GM23338 (cell line): Measurements from ENCODE around the gene TAF3. TPM values are rescaled to one million over a fixed set of nuclear protein-coding genes. Genes with fewer than 3 reads are reported as not detected.
A peak's percentile ranks its signal among the peaks of the same experiment; 100 is the strongest.

ENCODE experiments used
- ATAC-seq: fragments of 200-7000 bp; cut with Tn5 transposase; 3 replicates; pipeline ENCODE4 v1.9.1; 2020
- DNase-seq: peaks from one replicate; pipeline ENCODE4 v3.0.0-alpha.2; 2015; ENCODE audit warnings: low spot score
- H2AFZ ChIP-seq: fragments of 200-600 bp; sonication (generic); 2 replicates; pipeline ENCODE4 v1.8.0; 2016; ENCODE audit warnings: antibody characterized with exemption, mild to moderate bottlenecking, moderate library complexity
- H3F3A ChIP-seq: fragments of 200-600 bp; sonication (generic); replicated peaks from 2 replicates; pipeline ENCODE4 v1.8.0; 2017; ENCODE audit warnings: antibody characterized with exemption, mixed run types, low read depth
- H3K27ac ChIP-seq: fragments of 200-600 bp; sonication (generic); 2 replicates; pipeline ENCODE4 v1.6.1; 2016; ENCODE audit warnings: low read depth
- H3K27me3 ChIP-seq: fragments of 200-600 bp; sonication (generic); 2 replicates; pipeline ENCODE4 v1.8.0; 2016; ENCODE audit warnings: mild to moderate bottlenecking, mixed run types, moderate library complexity; ENCODE audit not compliant: insufficient read depth
- H3K36me3 ChIP-seq: fragments of 200-600 bp; sonication (generic); 2 replicates; pipeline ENCODE4 v1.8.0; 2016; ENCODE audit warnings: mild to moderate bottlenecking; ENCODE audit not compliant: insufficient read depth
- H3K4me1 ChIP-seq: fragments of 200-600 bp; sonication (generic); 2 replicates; pipeline ENCODE4 v1.8.0; 2016; ENCODE audit warnings: mild to moderate bottlenecking, moderate library complexity; ENCODE audit not compliant: insufficient read depth
- H3K4me2 ChIP-seq: fragments of 200-600 bp; sonication (generic); 2 replicates; pipeline ENCODE4 v1.7.1; 2017; ENCODE audit warnings: mixed run types
- H3K4me3 ChIP-seq: fragments of 200-600 bp; sonication (generic); 2 replicates; pipeline ENCODE4 v1.6.1; 2016; ENCODE audit warnings: mixed run types
- H3K79me2 ChIP-seq: fragments of 200-600 bp; sonication (generic); replicated peaks from 2 replicates; pipeline ENCODE4 v1.8.0; 2017; ENCODE audit warnings: mild to moderate bottlenecking; ENCODE audit not compliant: insufficient read depth
- H3K9me2 ChIP-seq: fragments of 200-600 bp; sonication (generic); 2 replicates; pipeline ENCODE4 v1.8.0; 2017; ENCODE audit not compliant: insufficient read depth
- H4K20me1 ChIP-seq: fragments of 200-600 bp; sonication (generic); replicated peaks from 2 replicates; pipeline ENCODE4 v1.8.0; 2017; ENCODE audit warnings: mild to moderate bottlenecking; ENCODE audit not compliant: insufficient read depth
- H3K27ac Mint-ChIP-seq: 2 replicates; pipeline ENCODE4 v1.8.0; 2020; ENCODE audit warnings: inconsistent platforms, mild to moderate bottlenecking, moderate library complexity, mixed read lengths
- H3K27me3 Mint-ChIP-seq: 3 replicates; pipeline ENCODE4 v1.8.0; 2022; ENCODE audit warnings: low read depth, mild to moderate bottlenecking, moderate library complexity, mixed read lengths, inconsistent platforms; ENCODE audit not compliant: insufficient read depth, poor library complexity
- H3K36me3 Mint-ChIP-seq: 3 replicates; pipeline ENCODE4 v1.8.0; 2021; ENCODE audit warnings: low read depth, mild to moderate bottlenecking, inconsistent platforms, moderate library complexity, mixed read lengths
- H3K4me1 Mint-ChIP-seq: 3 replicates; pipeline ENCODE4 v1.8.0; 2020; ENCODE audit warnings: mild to moderate bottlenecking, inconsistent platforms, mixed read lengths
- H3K4me3 Mint-ChIP-seq: 3 replicates; pipeline ENCODE4 v1.8.0; 2021; ENCODE audit warnings: moderate library complexity, mild to moderate bottlenecking, inconsistent platforms, mixed read lengths
- H3K9me3 Mint-ChIP-seq: 3 replicates; pipeline ENCODE4 v1.8.0; 2020; ENCODE audit warnings: moderate library complexity, mild to moderate bottlenecking, inconsistent platforms, mixed read lengths
- CREB1 ChIP-seq: fragments of 250-450 bp; sonication (Bioruptor Pico); IDR thresholded peaks from 2 replicates; pipeline ENCODE4 v1.5.0; 2020; ENCODE audit warnings: low read depth, mild to moderate bottlenecking, moderate library complexity
- NANOG ChIP-seq: IDR thresholded peaks from 2 replicates; pipeline ENCODE4 v1.6.1; 2016; ENCODE audit warnings: antibody characterized with exemption, borderline replicate concordance
- POLR2AphosphoS5 ChIP-seq: IDR thresholded peaks from 2 replicates; pipeline ENCODE4 v1.6.1; 2016; ENCODE audit warnings: antibody characterized with exemption, low read depth
- ZNF114 ChIP-seq: fragments of 250-450 bp; sonication (Bioruptor Pico); IDR thresholded peaks from 2 replicates; pipeline ENCODE4 v1.5.0; 2020; ENCODE audit warnings: mild to moderate bottlenecking, moderate library complexity
- ZNF331 ChIP-seq: fragments of 250-450 bp; sonication (Bioruptor Pico); IDR thresholded peaks from 2 replicates; pipeline ENCODE4 v1.5.0; 2020; ENCODE audit warnings: low read depth, mild to moderate bottlenecking, moderate library complexity
- polyA plus RNA-seq: library from polyadenylated mRNA; unstranded; fragments of >200 nt; fragmentation: Nextera tagmentation; extraction: Ambion mirVana; gene quantifications from 2 replicates; pipeline ENCODE4 v1.2.1, GENCODE V29; 2016
- total RNA-seq: library from RNA; depleted of rRNA; stranded (reverse); fragments of >200 nt; shearing (Covaris generic); gene quantifications from 2 replicates; pipeline ENCODE4 v1.2.3, GENCODE V29; 2014
- TF ChIP-seq, protein P1 (sequence below), 2 experiments: fragments of 200-600 bp in 1 of 2; sonication (generic) in 1 of 2; conservative IDR thresholded peaks; 2 replicates each; pipeline versions ENCODE4 v1.5.1 to v1.6.1; 2016 to 2017; ENCODE audit warnings: antibody characterized with exemption in 2 of 2, low read depth in 2 of 2, mild to moderate bottlenecking in 2 of 2, moderate library complexity in 1 of 2
- TF ChIP-seq, protein P2 (sequence below): IDR thresholded peaks from 2 replicates; pipeline ENCODE4 v1.6.1; 2016; ENCODE audit warnings: antibody characterized with exemption
- TF ChIP-seq, protein P3 (sequence below): IDR thresholded peaks from one replicate; pipeline ENCODE4 v1.6.1; 2018; ENCODE audit warnings: antibody characterized with exemption; ENCODE audit not compliant: unreplicated experiment

TAF3 gene
- total and polyA plus RNA-seq, 2 experiments from 2014 or later: 6.4 to 15.2 TPM

DNA sequence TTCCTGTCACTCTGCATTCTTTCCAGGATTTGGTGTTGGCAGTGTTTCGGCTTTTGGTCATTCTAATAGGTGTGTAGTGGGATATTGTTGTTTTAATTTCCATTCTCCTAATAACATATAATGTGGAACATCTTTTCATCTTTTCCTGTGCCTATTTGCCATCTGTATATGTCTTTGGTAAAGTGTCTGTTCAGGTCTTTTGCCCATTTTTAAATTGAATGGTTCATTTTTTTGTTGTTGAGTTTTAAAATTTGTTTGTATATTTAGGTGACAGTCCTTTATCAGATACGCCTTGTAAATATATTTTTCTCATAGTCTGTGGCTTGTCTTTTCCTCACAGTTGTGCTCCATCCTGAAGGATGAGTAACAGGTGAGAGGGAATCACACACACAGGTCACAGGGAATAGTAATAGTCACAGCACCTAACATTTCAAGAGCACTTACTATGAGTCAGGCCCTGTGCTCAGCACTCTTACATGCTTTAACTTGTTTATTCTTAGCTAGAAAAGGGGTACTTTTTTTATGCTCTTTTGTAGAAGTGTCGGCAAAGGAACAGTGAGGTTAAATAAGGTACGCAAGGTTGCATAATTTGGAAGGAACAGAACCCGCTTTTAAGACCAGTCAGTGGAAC lies 119.1 kb downstream of the TAF3 start:
- Mint-ChIP-seq H3K4me3 (no peak overlapping the region), H3K27ac (no peak overlapping the region), H3K9me3 (no peaks in the 10 kb centered on the region; the same call in 2 of the 3 replicates), H3K36me3 (no peaks in the 10 kb centered on the region), H3K27me3 (peaks cover 3% of the 10 kb centered on the region), H3K4me1 (peaks cover 7% of the 10 kb centered on the region)
- H3K9me2 ChIP-seq: no peaks in the 10 kb centered on the region
- H3K4me1 ChIP-seq: no peaks in the 10 kb centered on the region; the same call in 1 of the 2 replicates
- H3F3A ChIP-seq: no peaks in the 10 kb centered on the region
- DNase-seq: no peak
- 0 out of 2 replicates have a peak, but pooled peaks cover 4% of the 10 kb centered on the region for H4K20me1 ChIP-seq
- ATAC-seq: no peak
- TF ChIP-seq ZNF331 (CRISPR knock-in tag): no peak
- TF ChIP-seq, protein P1, sequence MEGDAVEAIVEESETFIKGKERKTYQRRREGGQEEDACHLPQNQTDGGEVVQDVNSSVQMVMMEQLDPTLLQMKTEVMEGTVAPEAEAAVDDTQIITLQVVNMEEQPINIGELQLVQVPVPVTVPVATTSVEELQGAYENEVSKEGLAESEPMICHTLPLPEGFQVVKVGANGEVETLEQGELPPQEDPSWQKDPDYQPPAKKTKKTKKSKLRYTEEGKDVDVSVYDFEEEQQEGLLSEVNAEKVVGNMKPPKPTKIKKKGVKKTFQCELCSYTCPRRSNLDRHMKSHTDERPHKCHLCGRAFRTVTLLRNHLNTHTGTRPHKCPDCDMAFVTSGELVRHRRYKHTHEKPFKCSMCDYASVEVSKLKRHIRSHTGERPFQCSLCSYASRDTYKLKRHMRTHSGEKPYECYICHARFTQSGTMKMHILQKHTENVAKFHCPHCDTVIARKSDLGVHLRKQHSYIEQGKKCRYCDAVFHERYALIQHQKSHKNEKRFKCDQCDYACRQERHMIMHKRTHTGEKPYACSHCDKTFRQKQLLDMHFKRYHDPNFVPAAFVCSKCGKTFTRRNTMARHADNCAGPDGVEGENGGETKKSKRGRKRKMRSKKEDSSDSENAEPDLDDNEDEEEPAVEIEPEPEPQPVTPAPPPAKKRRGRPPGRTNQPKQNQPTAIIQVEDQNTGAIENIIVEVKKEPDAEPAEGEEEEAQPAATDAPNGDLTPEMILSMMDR (conservative IDR thresholded peaks at IDR 0.05; ENCODE audit: low read depth in 2 of 2): no peak
- H3K27ac ChIP-seq: no peak overlapping the region
- no peaks in the 10 kb centered on the region; the same call in none of the 2 replicates for H3K79me2 ChIP-seq
- H3K27me3 ChIP-seq: no peaks in the 10 kb centered on the region
- H3K4me2 ChIP-seq: no peak overlapping the region
- no peak overlapping the region for H3K4me3 ChIP-seq
- H3K36me3 ChIP-seq: no peaks in the 10 kb centered on the region
- no peak overlapping the region for H2AFZ ChIP-seq

DNA sequence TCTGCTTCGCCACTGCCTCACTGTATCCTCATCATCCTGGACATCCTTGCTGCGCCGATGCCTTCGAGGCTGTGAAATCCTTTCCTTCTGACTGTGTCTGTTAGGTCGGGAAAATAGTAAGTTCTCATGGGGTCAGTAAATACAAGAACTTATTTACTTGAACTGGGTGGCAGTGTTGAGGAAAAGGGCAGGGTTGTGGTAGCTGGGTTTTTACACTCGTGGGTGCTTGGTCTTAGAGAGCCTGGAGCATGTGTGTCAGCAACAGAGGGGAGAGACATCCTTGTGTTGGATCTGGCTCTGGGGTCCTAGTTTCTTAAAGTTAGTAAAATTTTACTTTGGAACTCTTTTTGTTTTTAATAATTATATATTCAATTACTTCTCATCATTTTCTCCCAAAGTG lies 123.3 kb downstream of the TAF3 start:
- Histone ChIP-seq H3K36me3 (no peaks in the 10 kb centered on the region), H3K4me2 (no peak overlapping the region), H3K27ac (no peak overlapping the region), H3K4me3 (no peak overlapping the region), H3K4me1 (peaks cover 30% of the 10 kb centered on the region), H3K79me2 (peaks cover 9% of the 10 kb centered on the region), H3F3A (no peaks in the 10 kb centered on the region), H3K27me3 (no peaks in the 10 kb centered on the region), H4K20me1 (no peaks in the 10 kb centered on the region), H3K9me2 (no peaks in the 10 kb centered on the region), H2AFZ (no peak overlapping the region)
- peak overlapping the region; percentile 49; the same call in 1 of the 2 replicates for H3K27ac Mint-ChIP-seq
- H3K4me3 Mint-ChIP-seq: no peak overlapping the region
- ATAC-seq (no peak; the same call in 2 of the 3 replicates), DNase-seq (no peak)
- H3K27me3 Mint-ChIP-seq: peaks cover 9% of the 10 kb centered on the region
- no peaks in the 10 kb centered on the region for H3K36me3 Mint-ChIP-seq
- H3K9me3 Mint-ChIP-seq: no peaks in the 10 kb centered on the region; the same call in 2 of the 3 replicates
- no peak for TF ChIP-seq NANOG
- TF ChIP-seq CREB1 (CRISPR knock-in tag): no peak
- no peak for TF ChIP-seq ZNF114 (CRISPR knock-in tag)
- TF ChIP-seq, protein P1 (conservative IDR thresholded peaks at IDR 0.05; ENCODE audit: low read depth in 2 of 2): no peak
- TF ChIP-seq, protein P2, sequence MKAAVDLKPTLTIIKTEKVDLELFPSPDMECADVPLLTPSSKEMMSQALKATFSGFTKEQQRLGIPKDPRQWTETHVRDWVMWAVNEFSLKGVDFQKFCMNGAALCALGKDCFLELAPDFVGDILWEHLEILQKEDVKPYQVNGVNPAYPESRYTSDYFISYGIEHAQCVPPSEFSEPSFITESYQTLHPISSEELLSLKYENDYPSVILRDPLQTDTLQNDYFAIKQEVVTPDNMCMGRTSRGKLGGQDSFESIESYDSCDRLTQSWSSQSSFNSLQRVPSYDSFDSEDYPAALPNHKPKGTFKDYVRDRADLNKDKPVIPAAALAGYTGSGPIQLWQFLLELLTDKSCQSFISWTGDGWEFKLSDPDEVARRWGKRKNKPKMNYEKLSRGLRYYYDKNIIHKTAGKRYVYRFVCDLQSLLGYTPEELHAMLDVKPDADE: no peak
- TF ChIP-seq POLR2AphosphoS5: no peak
- TF ChIP-seq, protein P3, sequence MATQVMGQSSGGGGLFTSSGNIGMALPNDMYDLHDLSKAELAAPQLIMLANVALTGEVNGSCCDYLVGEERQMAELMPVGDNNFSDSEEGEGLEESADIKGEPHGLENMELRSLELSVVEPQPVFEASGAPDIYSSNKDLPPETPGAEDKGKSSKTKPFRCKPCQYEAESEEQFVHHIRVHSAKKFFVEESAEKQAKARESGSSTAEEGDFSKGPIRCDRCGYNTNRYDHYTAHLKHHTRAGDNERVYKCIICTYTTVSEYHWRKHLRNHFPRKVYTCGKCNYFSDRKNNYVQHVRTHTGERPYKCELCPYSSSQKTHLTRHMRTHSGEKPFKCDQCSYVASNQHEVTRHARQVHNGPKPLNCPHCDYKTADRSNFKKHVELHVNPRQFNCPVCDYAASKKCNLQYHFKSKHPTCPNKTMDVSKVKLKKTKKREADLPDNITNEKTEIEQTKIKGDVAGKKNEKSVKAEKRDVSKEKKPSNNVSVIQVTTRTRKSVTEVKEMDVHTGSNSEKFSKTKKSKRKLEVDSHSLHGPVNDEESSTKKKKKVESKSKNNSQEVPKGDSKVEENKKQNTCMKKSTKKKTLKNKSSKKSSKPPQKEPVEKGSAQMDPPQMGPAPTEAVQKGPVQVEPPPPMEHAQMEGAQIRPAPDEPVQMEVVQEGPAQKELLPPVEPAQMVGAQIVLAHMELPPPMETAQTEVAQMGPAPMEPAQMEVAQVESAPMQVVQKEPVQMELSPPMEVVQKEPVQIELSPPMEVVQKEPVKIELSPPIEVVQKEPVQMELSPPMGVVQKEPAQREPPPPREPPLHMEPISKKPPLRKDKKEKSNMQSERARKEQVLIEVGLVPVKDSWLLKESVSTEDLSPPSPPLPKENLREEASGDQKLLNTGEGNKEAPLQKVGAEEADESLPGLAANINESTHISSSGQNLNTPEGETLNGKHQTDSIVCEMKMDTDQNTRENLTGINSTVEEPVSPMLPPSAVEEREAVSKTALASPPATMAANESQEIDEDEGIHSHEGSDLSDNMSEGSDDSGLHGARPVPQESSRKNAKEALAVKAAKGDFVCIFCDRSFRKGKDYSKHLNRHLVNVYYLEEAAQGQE: no peak
- H3K4me1 Mint-ChIP-seq: peaks cover 33% of the 10 kb centered on the region
